ENCODE results near the gene PRKAR1B.

PRKAR1B gene

GRCh38 chr7:527723-528122, 199.4 kb downstream of the PRKAR1B start:
- DNase-seq (ENCODE audit: low read depth in 2 of 2, low spot score in 1 of 2): no peak

- DNase-seq (ENCODE audit: low read depth in 2 of 2, low spot score in 1 of 2): no peak
Observed at GRCh38 chr7:526460-527034, 200.5 kb downstream of the PRKAR1B start.

- no peak for DNase-seq (ENCODE audit: low read depth in 2 of 2, low spot score in 1 of 2)
Observed at GRCh38 chr7:525740-526139, 201.3 kb downstream of the PRKAR1B start.

- no peak for DNase-seq (ENCODE audit: low read depth in 2 of 2, low spot score in 1 of 2)
Observed at GRCh38 chr7:524800-525199, 202.3 kb downstream of the PRKAR1B start.

GRCh38 chr7:523347-524336, 203.4 kb downstream of the PRKAR1B start:
- no peak for DNase-seq (ENCODE audit: low read depth in 2 of 2, low spot score in 1 of 2)

GRCh38 chr7:522951-523314, 204.1 kb downstream of the PRKAR1B start:
- no peak for DNase-seq (ENCODE audit: low read depth in 2 of 2, low spot score in 1 of 2)

- no peak for DNase-seq (ENCODE audit: low read depth in 2 of 2, low spot score in 1 of 2)
Observed at GRCh38 chr7:522071-522950, 204.8 kb downstream of the PRKAR1B start.

GRCh38 chr7:521221-522070, 205.6 kb downstream of the PRKAR1B start:
- no peak for DNase-seq (ENCODE audit: low read depth in 2 of 2, low spot score in 1 of 2)

GRCh38 chr7:520503-521161, 206.4 kb downstream of the PRKAR1B start:
- no peak for DNase-seq (ENCODE audit: low read depth in 2 of 2, low spot score in 1 of 2)

- no peak for DNase-seq (ENCODE audit: low read depth in 2 of 2, low spot score in 1 of 2)
Observed at GRCh38 chr7:519484-520390, 207.3 kb downstream of the PRKAR1B start, which contains the start of gene PDGFA. Gene PDGFA, minus strand, starts transcription at chr7:519846. Its CDS starts 845 bp downstream, at chr7:519001.

GRCh38 chr7:518630-519483, 208.2 kb downstream of the PRKAR1B start:
- DNase-seq (ENCODE audit: low read depth in 2 of 2, low spot score in 1 of 2): no peak

- DNase-seq (ENCODE audit: low read depth in 2 of 2, low spot score in 1 of 2): no peak
Observed at GRCh38 chr7:517774-518629, 209.1 kb downstream of the PRKAR1B start.

GRCh38 chr7:516606-517456, 210.2 kb downstream of the PRKAR1B start:
- DNase-seq (ENCODE audit: low read depth in 2 of 2, low spot score in 1 of 2): no peak

- no peak for DNase-seq (ENCODE audit: low read depth in 2 of 2, low spot score in 1 of 2)
Observed at GRCh38 chr7:516216-516605, 210.9 kb downstream of the PRKAR1B start.

- no peak for DNase-seq (ENCODE audit: low read depth in 2 of 2, low spot score in 1 of 2)
Observed at GRCh38 chr7:515628-516027, 211.5 kb downstream of the PRKAR1B start.
